ENCODE data around the gene SZRD1. TPM values are rescaled to one million over a fixed set of nuclear protein-coding genes. Genes with fewer than 3 reads are reported as not detected.

SZRD1 gene
- 34.5 and 52.2 TPM in 2 replicates for total RNA-seq (2014; rRNA removed; shearing (Covaris generic); ENCODE audit: low replicate concordance)

- Histone ChIP-seq H2AFZ (ENCODE audit: low read length) (peak within 1 kb of the TSS; percentile 79), H4K20me1 (ENCODE audit: insufficient read depth, low read depth, low read length) (peaks cover 21% of the 10 kb centered on the region), H3K9ac (ENCODE audit: low read length) (peak within 1 kb of the TSS; percentile 85), H3K27ac (ENCODE audit: low read length) (peak within 1 kb of the TSS; percentile 66), H3K9me2 (replicated peaks; ENCODE audit: insufficient read depth, low read length) (no peaks in the 10 kb centered on the region), H3K4me1 (ENCODE audit: low read length) (peaks cover 20% of the 10 kb centered on the region), H3K36me3 (ENCODE audit: insufficient read depth, low read length) (0 out of 2 replicates have a peak, but pooled peaks cover 4% of the 10 kb centered on the region), H3K9me3 (ENCODE audit: low read length) (no peaks in the 10 kb centered on the region), H3K4me3 (ENCODE audit: low read length) (peak within 1 kb of the TSS; percentile 85), H3K4me2 (ENCODE audit: low read depth, low read length, poor library complexity, severe bottlenecking) (peak within 1 kb of the TSS; percentile 82), H3K79me2 (ENCODE audit: low read length) (peaks cover 45% of the 10 kb centered on the region), H3K27me3 (ENCODE audit: low read length) (no peaks in the 10 kb centered on the region)
- DNase-seq = peak; percentile 99
These were observed at the start of gene SZRD1 for GRCh38 chr1:16366722-16367257. Gene SZRD1 (plus strand): TSS chr1:16367242. CDS start chr1:16367258, 16 bp downstream.

GRCh38 chr1:16318555-16318954, 48.5 kb upstream of the SZRD1 start:
- no peaks in the 10 kb centered on the region for H3K27me3 ChIP-seq (ENCODE audit: low read length)
- H4K20me1 ChIP-seq (ENCODE audit: insufficient read depth, low read depth, low read length) = no peaks in the 10 kb centered on the region
- H3K9ac ChIP-seq (ENCODE audit: low read length) = no peak overlapping the region
- peaks cover 71% of the 10 kb centered on the region for H3K79me2 ChIP-seq (ENCODE audit: low read length)
- H3K27ac ChIP-seq (ENCODE audit: low read length) = no peak overlapping the region
- DNase-seq = no peak
- H3K4me2 ChIP-seq (ENCODE audit: low read depth, low read length, poor library complexity, severe bottlenecking) = no peak overlapping the region
- H3K9me2 ChIP-seq (replicated peaks; ENCODE audit: insufficient read depth, low read length) = no peaks in the 10 kb centered on the region
- H3K9me3 ChIP-seq (ENCODE audit: low read length) = no peaks in the 10 kb centered on the region
- H2AFZ ChIP-seq (ENCODE audit: low read length) = no peak overlapping the region
- H3K4me1 ChIP-seq (ENCODE audit: low read length) = peaks cover 25% of the 10 kb centered on the region
- no peak overlapping the region for H3K4me3 ChIP-seq (ENCODE audit: low read length)
- H3K36me3 ChIP-seq (ENCODE audit: insufficient read depth, low read length) = no peaks in the 10 kb centered on the region; the same call in 1 of the 2 replicates

- Histone ChIP-seq H3K27ac (ENCODE audit: low read length) (0 out of 2 replicates have a peak overlapping the region, but pooled peaks have one; percentile 12), H3K36me3 (ENCODE audit: insufficient read depth, low read length) (no peaks in the 10 kb centered on the region), H3K4me2 (ENCODE audit: low read depth, low read length, poor library complexity, severe bottlenecking) (peak overlapping the region; percentile 14), H3K9me3 (ENCODE audit: low read length) (no peaks in the 10 kb centered on the region), H3K79me2 (ENCODE audit: low read length) (peaks cover 93% of the 10 kb centered on the region), H3K9ac (ENCODE audit: low read length) (no peak overlapping the region), H3K4me3 (ENCODE audit: low read length) (no peak overlapping the region), H2AFZ (ENCODE audit: low read length) (no peak overlapping the region), H3K9me2 (replicated peaks; ENCODE audit: insufficient read depth, low read length) (no peaks in the 10 kb centered on the region), H3K27me3 (ENCODE audit: low read length) (no peaks in the 10 kb centered on the region), H4K20me1 (ENCODE audit: insufficient read depth, low read depth, low read length) (no peaks in the 10 kb centered on the region), H3K4me1 (ENCODE audit: low read length) (peaks cover 22% of the 10 kb centered on the region)
- no peak for DNase-seq
These were observed 45.7 kb upstream of the SZRD1 start for GRCh38 chr1:16321176-16321867.

- Histone ChIP-seq H3K4me1 (ENCODE audit: low read length) (peaks cover 22% of the 10 kb centered on the region), H3K27me3 (ENCODE audit: low read length) (no peaks in the 10 kb centered on the region), H3K9ac (ENCODE audit: low read length) (no peak overlapping the region), H2AFZ (ENCODE audit: low read length) (no peak overlapping the region), H3K27ac (ENCODE audit: low read length) (no peak overlapping the region), H4K20me1 (ENCODE audit: insufficient read depth, low read depth, low read length) (no peaks in the 10 kb centered on the region), H3K9me3 (ENCODE audit: low read length) (no peaks in the 10 kb centered on the region), H3K4me3 (ENCODE audit: low read length) (no peak overlapping the region), H3K4me2 (ENCODE audit: low read depth, low read length, poor library complexity, severe bottlenecking) (no peak overlapping the region), H3K36me3 (ENCODE audit: insufficient read depth, low read length) (no peaks in the 10 kb centered on the region), H3K79me2 (ENCODE audit: low read length) (peaks cover 98% of the 10 kb centered on the region), H3K9me2 (replicated peaks; ENCODE audit: insufficient read depth, low read length) (no peaks in the 10 kb centered on the region)
- no peak for DNase-seq
These were observed 42.6 kb upstream of the SZRD1 start for GRCh38 chr1:16324456-16324890.

GRCh38 chr1:16326833-16327404, 40.1 kb upstream of the SZRD1 start:
- Histone ChIP-seq H3K27ac (ENCODE audit: low read length) (no peak overlapping the region), H3K4me1 (ENCODE audit: low read length) (peaks cover 10% of the 10 kb centered on the region), H3K4me2 (ENCODE audit: low read depth, low read length, poor library complexity, severe bottlenecking) (no peak overlapping the region), H4K20me1 (ENCODE audit: insufficient read depth, low read depth, low read length) (no peaks in the 10 kb centered on the region), H3K36me3 (ENCODE audit: insufficient read depth, low read length) (no peaks in the 10 kb centered on the region), H3K27me3 (ENCODE audit: low read length) (no peaks in the 10 kb centered on the region), H3K4me3 (ENCODE audit: low read length) (no peak overlapping the region), H3K9me3 (ENCODE audit: low read length) (no peaks in the 10 kb centered on the region), H2AFZ (ENCODE audit: low read length) (no peak overlapping the region), H3K9ac (ENCODE audit: low read length) (no peak overlapping the region), H3K9me2 (replicated peaks; ENCODE audit: insufficient read depth, low read length) (no peaks in the 10 kb centered on the region), H3K79me2 (ENCODE audit: low read length) (peaks cover 91% of the 10 kb centered on the region)
- DNase-seq = no peak

- no peaks in the 10 kb centered on the region for H3K9me3 ChIP-seq (ENCODE audit: low read length)
- no peaks in the 10 kb centered on the region for H3K36me3 ChIP-seq (ENCODE audit: insufficient read depth, low read length)
- no peak for DNase-seq
- no peaks in the 10 kb centered on the region for H3K27me3 ChIP-seq (ENCODE audit: low read length)
- H3K4me3 ChIP-seq (ENCODE audit: low read length) = no peak overlapping the region
- no peak overlapping the region for H3K4me2 ChIP-seq (ENCODE audit: low read depth, low read length, poor library complexity, severe bottlenecking)
- no peak overlapping the region for H3K9ac ChIP-seq (ENCODE audit: low read length)
- no peak overlapping the region for H3K27ac ChIP-seq (ENCODE audit: low read length)
- no peak overlapping the region for H2AFZ ChIP-seq (ENCODE audit: low read length)
- no peaks in the 10 kb centered on the region for H4K20me1 ChIP-seq (ENCODE audit: insufficient read depth, low read depth, low read length)
- no peaks in the 10 kb centered on the region for H3K9me2 ChIP-seq (replicated peaks; ENCODE audit: insufficient read depth, low read length)
- peaks cover 90% of the 10 kb centered on the region for H3K79me2 ChIP-seq (ENCODE audit: low read length)
- H3K4me1 ChIP-seq (ENCODE audit: low read length) = no peaks in the 10 kb centered on the region
These were observed 32.2 kb upstream of the SZRD1 start for GRCh38 chr1:16334655-16335340.

GRCh38 chr1:16338961-16339360, 28.1 kb upstream of the SZRD1 start:
- Histone ChIP-seq H3K4me1 (ENCODE audit: low read length) (no peaks in the 10 kb centered on the region), H3K36me3 (ENCODE audit: insufficient read depth, low read length) (0 out of 2 replicates have a peak, but pooled peaks cover 8% of the 10 kb centered on the region), H3K9me3 (ENCODE audit: low read length) (no peaks in the 10 kb centered on the region), H4K20me1 (ENCODE audit: insufficient read depth, low read depth, low read length) (no peaks in the 10 kb centered on the region), H3K9me2 (replicated peaks; ENCODE audit: insufficient read depth, low read length) (no peaks in the 10 kb centered on the region), H3K79me2 (ENCODE audit: low read length) (peaks cover 95% of the 10 kb centered on the region), H3K4me2 (ENCODE audit: low read depth, low read length, poor library complexity, severe bottlenecking) (no peak overlapping the region), H3K9ac (ENCODE audit: low read length) (no peak overlapping the region), H3K27ac (ENCODE audit: low read length) (no peak overlapping the region), H3K27me3 (ENCODE audit: low read length) (no peaks in the 10 kb centered on the region), H2AFZ (ENCODE audit: low read length) (no peak overlapping the region), H3K4me3 (ENCODE audit: low read length) (no peak overlapping the region)
- DNase-seq = no peak

GRCh38 chr1:16340673-16341072, 26.4 kb upstream of the SZRD1 start:
- H3K4me1 ChIP-seq (ENCODE audit: low read length) = no peaks in the 10 kb centered on the region
- H4K20me1 ChIP-seq (ENCODE audit: insufficient read depth, low read depth, low read length) = no peaks in the 10 kb centered on the region
- no peaks in the 10 kb centered on the region for H3K27me3 ChIP-seq (ENCODE audit: low read length)
- no peak overlapping the region for H3K9ac ChIP-seq (ENCODE audit: low read length)
- H3K9me2 ChIP-seq (replicated peaks; ENCODE audit: insufficient read depth, low read length) = no peaks in the 10 kb centered on the region
- no peak overlapping the region for H3K4me2 ChIP-seq (ENCODE audit: low read depth, low read length, poor library complexity, severe bottlenecking)
- no peak overlapping the region for H3K4me3 ChIP-seq (ENCODE audit: low read length)
- no peaks in the 10 kb centered on the region for H3K9me3 ChIP-seq (ENCODE audit: low read length)
- H3K27ac ChIP-seq (ENCODE audit: low read length) = no peak overlapping the region
- H3K79me2 ChIP-seq (ENCODE audit: low read length) = peaks cover 94% of the 10 kb centered on the region
- H3K36me3 ChIP-seq (ENCODE audit: insufficient read depth, low read length) = 0 out of 2 replicates have a peak, but pooled peaks cover 8% of the 10 kb centered on the region
- DNase-seq = no peak
- no peak overlapping the region for H2AFZ ChIP-seq (ENCODE audit: low read length)

Data from Karpas-422 (cell line).